GM21526 (cell line): ENCODE measurements around the gene EPHB2.

Experiments
- ATAC-seq: cut with Tn5 transposase; IDR thresholded peaks from one replicate; pipeline ENCODE4 v1.9.1; 2021; ENCODE audit warnings: moderate library complexity; ENCODE audit not compliant: unreplicated experiment, low FRiP score

The EPHB2 gene

DNA sequence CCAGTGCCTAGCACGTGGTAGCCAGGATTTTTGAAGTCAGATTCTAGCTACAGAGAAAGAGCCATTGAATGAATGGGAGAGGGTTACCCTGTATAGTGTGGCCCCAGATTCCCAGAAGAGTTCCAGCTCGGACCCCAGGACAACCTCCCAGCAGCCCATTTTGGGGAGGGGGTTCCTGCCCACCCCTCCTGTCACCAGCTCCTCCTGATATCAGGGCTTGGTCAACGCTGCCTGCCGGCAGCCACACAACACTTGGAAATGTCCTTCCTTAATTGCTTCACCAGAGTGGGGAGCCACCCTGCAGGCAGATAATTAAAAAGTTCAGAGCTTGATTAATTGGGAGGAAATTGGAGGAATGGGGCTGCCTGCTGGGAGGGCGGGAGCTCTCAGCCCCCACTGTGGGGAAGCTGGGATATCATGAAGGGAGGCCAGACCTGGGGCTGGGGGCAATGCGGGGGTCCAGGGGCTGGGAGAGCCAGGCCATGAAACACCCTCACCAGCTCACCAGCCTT lies 141.6 kb downstream of the EPHB2 start:
- ATAC-seq = no peak

GRCh38 chr1:22853651-22854185 lies 143.1 kb downstream of the EPHB2 start:
- no peak for ATAC-seq

DNA sequence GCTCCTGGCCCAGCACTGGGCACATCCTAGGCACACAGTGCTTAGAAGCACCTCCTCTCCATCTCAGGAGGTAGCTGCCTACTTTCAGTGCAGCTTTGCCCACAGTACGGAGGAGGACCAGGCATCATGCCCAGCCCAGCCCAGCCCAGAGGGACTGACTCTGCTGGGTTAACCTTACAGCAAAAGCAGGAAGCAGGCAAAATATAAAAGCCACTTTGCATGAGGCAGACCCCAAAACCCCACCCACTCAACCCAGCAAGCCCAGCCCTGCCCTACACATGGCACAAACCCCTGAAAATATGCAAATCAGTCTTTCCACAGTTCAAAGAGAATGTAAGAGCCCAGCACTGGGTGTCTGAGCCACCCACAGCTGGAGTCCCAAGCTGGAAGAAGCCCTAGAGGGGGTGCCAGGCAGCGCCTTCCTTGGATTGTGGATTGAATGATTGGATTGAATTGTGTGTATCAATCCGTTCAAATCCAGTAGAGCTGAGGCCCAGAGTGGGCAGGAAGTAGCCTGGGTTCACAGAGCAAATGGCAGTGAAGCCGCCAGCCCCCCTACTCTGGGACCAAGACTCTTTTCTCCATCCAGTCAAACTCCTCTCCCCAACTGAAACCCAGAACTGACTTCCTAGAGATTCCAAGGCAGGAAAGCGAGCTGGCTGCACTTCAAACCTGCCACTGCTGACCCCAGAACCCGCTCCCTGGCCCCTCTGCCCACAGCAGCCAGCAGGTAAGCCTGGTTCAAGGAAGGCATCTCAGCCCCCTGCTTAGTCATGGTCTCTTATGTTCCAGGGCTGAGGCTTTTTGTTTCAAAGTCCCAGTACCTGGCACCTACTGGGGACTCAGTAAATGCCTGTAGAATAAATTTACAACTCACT lies 144.3 kb downstream of the EPHB2 start:
- peak; percentile 69 for ATAC-seq

GRCh38 chr1:22855668-22856606 lies 145.3 kb downstream of the EPHB2 start:
- ATAC-seq = no peak

DNA sequence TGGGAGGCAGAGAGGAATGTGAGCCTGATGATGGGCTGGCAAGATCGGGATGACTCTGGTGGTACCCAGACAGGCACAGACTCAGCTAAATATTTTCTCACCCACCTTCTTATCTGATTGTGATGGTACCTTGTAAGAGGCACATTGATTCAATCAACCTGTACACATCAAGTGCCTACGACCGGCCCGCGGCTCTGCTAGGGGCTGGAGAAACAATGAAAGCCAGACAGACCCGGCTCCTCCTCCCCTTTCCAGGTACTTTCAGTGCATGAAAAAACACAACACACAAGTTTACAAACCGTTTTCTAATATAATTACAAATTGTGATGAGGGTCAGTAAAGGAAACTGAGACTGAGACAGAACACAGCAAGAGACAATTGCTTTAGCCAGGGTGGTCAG lies 147.0 kb downstream of the EPHB2 start:
- ATAC-seq = no peak

- no peak for ATAC-seq
Measured at GRCh38 chr1:22860414-22860800, 149.8 kb downstream of the EPHB2 start.

- ATAC-seq = no peak
Measured at GRCh38 chr1:22860883-22861385, 150.3 kb downstream of the EPHB2 start.

DNA sequence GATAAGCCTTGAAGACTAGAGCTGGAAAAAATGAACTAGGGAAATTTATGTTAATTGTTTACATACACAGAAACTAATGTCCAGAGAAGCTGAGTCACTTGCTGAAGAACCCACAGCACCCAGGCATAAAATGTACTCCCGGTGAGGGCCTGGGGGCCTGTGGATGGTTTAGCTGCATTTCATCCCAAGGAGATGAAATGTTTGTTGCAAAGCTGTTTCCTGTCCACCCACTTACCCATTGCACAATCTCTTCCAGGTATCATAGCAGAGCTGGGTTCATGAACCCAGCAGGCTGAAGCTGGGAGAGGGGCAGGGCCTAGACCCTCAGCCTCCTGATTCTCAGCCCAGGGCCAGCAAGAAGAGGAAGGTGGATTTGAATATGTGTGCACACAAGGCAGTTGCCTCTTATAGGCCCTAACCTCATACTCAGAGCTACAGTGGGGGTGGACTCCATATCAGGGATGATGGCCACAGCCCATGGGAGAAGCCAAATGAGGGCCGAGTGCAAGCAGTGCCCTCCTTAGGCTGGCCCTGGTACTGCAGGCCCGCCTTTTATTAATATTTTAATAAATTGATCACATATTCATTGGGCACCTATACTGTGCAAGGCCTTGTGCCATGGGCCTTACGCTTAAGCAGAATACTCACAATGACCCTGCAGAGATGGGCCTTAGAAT lies 151.3 kb downstream of the EPHB2 start:
- no peak for ATAC-seq

- ATAC-seq = no peak
Measured at GRCh38 chr1:22862752-22863151, 152.1 kb downstream of the EPHB2 start.

DNA sequence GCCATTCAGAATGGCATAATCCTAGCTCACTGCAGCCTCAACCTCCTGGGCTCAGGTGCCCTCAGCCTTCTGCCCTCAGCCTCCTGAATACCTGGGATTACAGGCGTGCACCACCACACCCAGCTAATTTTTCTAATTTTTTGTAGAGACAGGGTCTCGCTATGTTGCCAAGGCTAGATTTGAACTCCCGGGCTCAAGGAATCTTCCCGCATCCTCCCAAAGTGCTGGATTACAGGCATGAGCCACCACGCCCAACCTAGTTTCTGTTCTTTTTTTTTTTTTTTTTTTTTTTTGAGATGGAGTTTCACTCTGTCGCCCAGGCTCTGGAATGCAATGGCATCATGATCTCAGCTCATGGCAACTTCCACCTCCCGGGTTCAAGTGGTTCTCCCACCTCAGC lies 153.1 kb downstream of the EPHB2 start:
- ATAC-seq = no peak

DNA sequence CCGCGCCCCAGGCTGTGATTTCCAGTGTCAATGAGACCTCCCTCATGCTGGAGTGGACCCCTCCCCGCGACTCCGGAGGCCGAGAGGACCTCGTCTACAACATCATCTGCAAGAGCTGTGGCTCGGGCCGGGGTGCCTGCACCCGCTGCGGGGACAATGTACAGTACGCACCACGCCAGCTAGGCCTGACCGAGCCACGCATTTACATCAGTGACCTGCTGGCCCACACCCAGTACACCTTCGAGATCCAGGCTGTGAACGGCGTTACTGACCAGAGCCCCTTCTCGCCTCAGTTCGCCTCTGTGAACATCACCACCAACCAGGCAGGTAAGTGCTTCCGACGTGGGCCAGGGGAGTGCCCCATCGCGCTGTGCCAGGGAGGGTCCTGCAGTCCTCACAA lies 154.2 kb downstream of the EPHB2 start:
- no peak for ATAC-seq

- ATAC-seq = no peak
Measured at GRCh38 chr1:22865736-22866135, 155.1 kb downstream of the EPHB2 start.

DNA sequence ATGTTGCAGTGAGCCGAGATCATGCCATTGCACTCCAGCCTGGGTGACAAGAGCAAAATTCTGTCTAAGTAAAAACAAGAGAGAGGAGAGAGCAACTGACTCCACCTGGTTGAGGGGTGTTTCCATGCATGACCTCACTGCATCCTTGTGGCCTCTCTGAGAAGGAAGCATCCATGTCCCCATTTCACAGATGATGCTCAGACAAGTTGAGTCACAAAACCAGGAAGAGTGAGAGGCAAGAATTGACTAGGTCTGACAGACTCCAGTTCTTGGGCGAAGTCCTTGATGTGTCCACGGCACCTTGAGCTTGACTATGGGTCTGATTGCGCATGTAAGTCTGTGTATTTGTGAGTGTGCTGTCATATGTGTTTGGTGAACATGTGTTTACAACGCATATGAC lies 156.2 kb downstream of the EPHB2 start:
- ATAC-seq = no peak

DNA sequence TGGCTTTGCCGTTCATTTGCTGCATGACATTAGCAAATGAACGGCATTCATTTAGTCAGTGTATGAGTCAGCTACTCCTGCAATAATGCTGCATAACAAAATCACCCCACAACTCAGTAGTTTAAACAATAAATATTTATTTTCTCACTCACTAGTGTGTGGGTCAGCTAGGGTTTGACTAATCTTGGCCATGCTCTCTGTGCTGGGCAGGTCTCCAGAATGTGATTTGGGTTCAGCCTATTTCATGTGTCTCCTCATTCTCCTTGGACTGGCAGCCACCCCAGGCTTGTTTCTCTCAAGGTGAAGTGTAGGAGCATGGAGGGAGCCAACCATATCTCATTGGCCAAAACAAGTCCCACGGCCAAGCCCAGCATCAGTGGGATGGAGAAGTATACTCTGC lies 157.7 kb downstream of the EPHB2 start:
- no peak for ATAC-seq

GRCh38 chr1:22869325-22869724 lies 158.7 kb downstream of the EPHB2 start:
- no peak for ATAC-seq

DNA sequence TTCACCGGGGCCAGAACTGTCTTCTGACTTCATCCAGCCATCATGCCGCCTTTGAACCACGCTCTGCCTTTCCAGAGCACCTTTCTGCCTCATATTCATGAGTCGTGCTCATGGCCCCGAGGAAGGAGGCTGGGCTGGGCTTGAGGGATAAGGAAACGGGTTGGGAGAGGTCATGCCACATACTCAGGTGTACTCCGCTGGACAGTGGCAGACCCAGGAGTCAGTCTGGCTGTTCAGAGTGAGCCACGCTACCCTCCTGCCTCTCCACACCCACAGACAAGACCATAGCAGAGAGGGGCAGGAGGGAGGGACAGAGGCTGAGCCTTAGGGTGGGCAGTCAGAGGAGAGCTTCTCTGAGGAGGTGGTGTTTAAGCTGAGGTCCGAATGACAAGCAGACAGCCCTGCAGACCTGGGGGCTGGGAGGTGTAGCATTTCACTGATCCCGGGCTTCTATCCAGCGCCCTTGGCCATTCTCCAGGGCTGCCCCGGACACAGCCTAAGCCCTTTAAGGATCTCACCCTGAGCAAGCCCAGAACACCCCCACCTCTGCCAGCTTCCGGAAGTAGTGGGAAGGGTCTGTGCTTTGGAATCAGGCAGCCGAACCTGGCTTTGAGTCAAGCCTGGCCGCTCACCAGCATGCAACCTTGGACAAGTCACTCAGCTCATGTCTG lies 159.7 kb downstream of the EPHB2 start:
- no peak for ATAC-seq

- no peak for ATAC-seq
Measured at GRCh38 chr1:22872981-22873664, 162.5 kb downstream of the EPHB2 start.

GRCh38 chr1:22874785-22875184 lies 164.1 kb downstream of the EPHB2 start:
- ATAC-seq = no peak

GRCh38 chr1:22875241-22875640 lies 164.6 kb downstream of the EPHB2 start:
- ATAC-seq = no peak
